HepG2 (cell line): Measurements from ENCODE around the gene FOXA1. TPM values are rescaled to one million over a fixed set of nuclear protein-coding genes. Genes with fewer than 3 reads are reported as not detected.

Experiments used
- ARNT ChIP-seq: fragments of 450-650 bp; IDR thresholded peaks from 2 replicates; pipeline ENCODE4 v1.6.1; 2017
- CAMTA2 ChIP-seq: sonication (generic); formaldehyde crosslinking; IDR thresholded peaks from 2 replicates; pipeline ENCODE4 v1.4.0; 2020; ENCODE audit warnings: mild to moderate bottlenecking, missing genetic modification reagents, borderline replicate concordance
- CEBPG ChIP-seq: IDR thresholded peaks from 2 replicates; pipeline ENCODE4 v1.6.1; 2016
- GTF3A ChIP-seq: sonication (generic); formaldehyde crosslinking; conservative IDR thresholded peaks from 2 replicates; pipeline ENCODE4 v1.4.0; 2020; ENCODE audit warnings: mild to moderate bottlenecking, missing genetic modification reagents
- KDM5B ChIP-seq: sonication (generic); formaldehyde crosslinking; IDR thresholded peaks from 2 replicates; pipeline ENCODE4 v1.4.0; 2020; ENCODE audit warnings: missing genetic modification reagents, mild to moderate bottlenecking, borderline replicate concordance
- MAFK ChIP-seq, 2 experiments: IDR thresholded peaks in 1 of 2; conservative IDR thresholded peaks in 1 of 2; 2 replicates each; pipeline ENCODE4 v1.6.1; 2011; ENCODE audit warnings: improper control_type of control experiment in 2 of 2, low read length in 2 of 2
- ONECUT2 ChIP-seq: sonication (generic); formaldehyde crosslinking; IDR thresholded peaks from 2 replicates; pipeline ENCODE4 v1.4.0; 2020; ENCODE audit warnings: missing genetic modification reagents
- TBP ChIP-seq: sonication (generic); formaldehyde crosslinking; IDR thresholded peaks from 2 replicates; pipeline ENCODE4 v1.5.0; 2020; ENCODE audit warnings: missing genetic modification reagents
- TBX2 ChIP-seq: sonication (generic); formaldehyde crosslinking; IDR thresholded peaks from 2 replicates; pipeline ENCODE4 v1.5.0; 2020; ENCODE audit warnings: missing genetic modification reagents, mild to moderate bottlenecking, borderline replicate concordance
- THAP9 ChIP-seq: sonication (generic); formaldehyde crosslinking; IDR thresholded peaks from 2 replicates; pipeline ENCODE4; 2020; ENCODE audit warnings: missing genetic modification reagents, mild to moderate bottlenecking, borderline replicate concordance
- ZBED4 ChIP-seq: sonication (generic); formaldehyde crosslinking; IDR thresholded peaks from 2 replicates; pipeline ENCODE4 v1.4.0; 2020; ENCODE audit warnings: missing genetic modification reagents, borderline replicate concordance
- ZFYVE20 ChIP-seq: sonication (generic); formaldehyde crosslinking; IDR thresholded peaks from 2 replicates; pipeline ENCODE4 v1.8.0; 2023; ENCODE audit warnings: low read depth, mild to moderate bottlenecking, moderate library complexity, missing genetic modification reagents, borderline replicate concordance
- ZNF142 ChIP-seq: sonication (generic); formaldehyde crosslinking; IDR thresholded peaks from 2 replicates; pipeline ENCODE4 v1.4.0; 2020; ENCODE audit warnings: missing genetic modification reagents
- ZNF513 ChIP-seq: sonication (generic); formaldehyde crosslinking; conservative IDR thresholded peaks from 2 replicates; pipeline ENCODE4 v1.5.0; 2020; ENCODE audit warnings: missing genetic modification reagents
- ZNF546 ChIP-seq: sonication (generic); formaldehyde crosslinking; conservative IDR thresholded peaks from 2 replicates; pipeline ENCODE4 v1.8.1; 2023; ENCODE audit warnings: mild to moderate bottlenecking, missing genetic modification reagents
- ZNF878 ChIP-seq: sonication (generic); formaldehyde crosslinking; IDR thresholded peaks from 2 replicates; pipeline ENCODE4 v1.8.1; 2023; ENCODE audit warnings: mild to moderate bottlenecking, missing genetic modification reagents, moderate library complexity
- polyA plus RNA-seq, 8 experiments: library from polyadenylated mRNA; depleted of rRNA in 3 of 8; stranded (reverse) in 7 of 8; unstranded in 1 of 8; fragments of >200 nt; fragmentation: Illumina TruSeq in 4 of 8; extraction: Trizol in 4 of 8; gene quantifications; 2 replicates each; pipeline versions ENCODE4 v1.2.1 to v1.2.3, GENCODE V29; 2011 to 2016; ENCODE audit warnings: low read depth in 4 of 8, missing spikeins in 1 of 8, mixed read lengths in 1 of 8; ENCODE audit not compliant: insufficient read depth in 1 of 8
- total RNA-seq, 5 experiments: library from RNA; depleted of rRNA; stranded (reverse); fragments of >200 nt; fragmentation: Illumina TruSeq; extraction: Trizol; gene quantifications; 2 replicates each; pipeline ENCODE4 v1.2.3, GENCODE V29; 2016; ENCODE audit warnings: low read depth in 1 of 5

Gene FOXA1
- total and polyA plus RNA-seq, 2 of the 13 experiments (the other 11 are each of a cell fraction or from before 2014, with no cell fraction given), result 43.4 to 58.6 TPM

- TF ChIP-seq ZBED4 (CRISPR knock-in tag) (no peak), ONECUT2 (CRISPR knock-in tag) (no peak), CEBPG (no peak), GTF3A (no peak), ZFYVE20 (CRISPR knock-in tag) (no peak), TBP (CRISPR knock-in tag) (no peak), ZNF878 (CRISPR knock-in tag) (no peak), KDM5B (CRISPR knock-in tag) (no peak; the same call in 1 of the 2 replicates), THAP9 (CRISPR knock-in tag) (no peak), ARNT (no peak), CAMTA2 (CRISPR knock-in tag) (no peak), ZNF142 (CRISPR knock-in tag) (no peak), MAFK (conservative IDR thresholded peaks at IDR 0.05 in 1 of 2, IDR thresholded peaks at IDR 0.05 in 1 of 2; ENCODE audit: low read length in 2 of 2) (no peak), ZNF546 (no peak), ZNF513 (CRISPR knock-in tag) (no peak), TBX2 (CRISPR knock-in tag) (no peak)
These were observed 3.0 kb downstream of the FOXA1 start (continued) for GRCh38 chr14:37591941-37592481.
